ENCODE measurements around the gene TNS4.

DNA sequence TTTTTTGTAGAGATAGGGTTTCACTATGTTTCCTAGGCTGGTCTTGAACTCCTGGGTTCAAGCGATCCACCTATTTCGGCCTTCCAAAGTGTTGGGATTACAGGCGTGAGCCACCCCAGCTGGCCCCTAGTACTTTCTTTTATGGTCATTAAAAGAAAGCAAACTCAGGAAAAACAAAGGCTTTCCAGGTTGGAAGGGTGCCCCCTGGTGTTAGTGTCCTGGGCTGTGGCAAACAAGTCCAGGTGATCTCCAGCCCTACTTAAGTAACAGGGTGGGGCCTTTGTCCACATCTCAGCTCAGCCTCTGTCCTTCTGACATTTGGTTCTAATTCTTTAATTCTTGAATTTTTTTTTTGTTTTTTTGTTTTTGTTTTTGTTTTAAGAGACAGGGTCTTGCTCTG, 51.2 kb downstream of the TNS4 start:
- TF ChIP-seq EZH2 (IDR thresholded peaks at IDR 0.05) (no peak), POLR2AphosphoS5 (IDR thresholded peaks at IDR 0.05; ENCODE audit: borderline replicate concordance, low read depth, low read length) (no peak), FOXP2 (optimal IDR thresholded peaks at IDR 0.05; ENCODE audit: control extremely low read depth, extremely low read length, insufficient read depth) (no peak)

Measured in SK-N-MC (cell line).